ENCODE measurements around the gene ZCCHC14. TPM values are rescaled to one million over a fixed set of nuclear protein-coding genes. Genes with fewer than 3 reads are reported as not detected.
"Not testable (repeated sequence)": the region's sequence is repeated elsewhere in the genome, so short reads cannot be mapped to it uniquely, and the experiment has no call there.

ZCCHC14 gene
- total RNA-seq, 1 experiment from 2014 or later, result not detected

DNA sequence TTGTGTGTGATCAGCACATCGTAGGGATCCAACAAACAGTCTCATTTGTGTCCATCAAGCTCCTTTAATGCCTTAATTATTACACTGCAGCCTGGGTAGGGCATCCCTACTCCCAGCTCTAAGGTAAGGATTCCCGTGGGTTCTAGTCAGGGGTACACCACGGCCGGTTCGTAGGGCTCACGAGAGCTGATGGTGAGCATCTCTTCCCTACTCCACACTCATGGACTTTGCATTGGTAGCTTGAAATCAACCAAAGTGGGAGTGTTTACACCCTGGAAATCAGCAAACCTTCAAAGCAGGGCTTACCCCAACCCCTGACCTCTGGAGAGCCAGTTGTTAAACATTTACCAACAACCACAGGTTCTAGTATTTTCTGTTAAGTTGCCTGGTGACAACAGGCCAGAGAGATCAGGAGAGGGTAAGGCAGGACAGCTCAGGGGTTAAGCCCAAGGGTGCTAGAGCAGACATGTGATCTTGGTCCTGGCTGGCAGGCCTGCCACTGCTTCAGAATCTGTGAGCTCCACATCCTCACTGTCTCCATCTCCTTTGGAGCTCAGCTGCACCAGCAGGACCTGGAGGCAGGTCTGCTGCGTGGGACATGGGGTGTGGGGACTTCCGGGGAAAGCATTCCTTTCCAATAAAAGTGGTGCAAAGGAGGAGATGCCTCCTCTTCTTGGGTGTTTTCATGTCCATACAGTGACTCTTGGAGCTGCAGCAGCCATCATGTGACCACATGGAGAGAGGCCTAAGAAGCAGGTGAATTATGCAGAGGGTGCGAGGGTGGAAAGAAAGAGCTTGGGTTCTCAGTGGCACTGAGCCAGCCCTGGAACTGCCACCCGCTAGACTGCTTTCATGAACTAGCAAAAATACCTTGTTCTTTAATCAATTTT, 36.1 kb upstream of the ZCCHC14 start:
- no peak for DNase-seq
- no peaks in the 10 kb centered on the region for H3K36me3 ChIP-seq (ENCODE audit: insufficient read depth, low read length)
- no peaks in the 10 kb centered on the region for H3K4me1 ChIP-seq (ENCODE audit: low read length)
- no peak overlapping the region for H3K9ac ChIP-seq (ENCODE audit: low read length)
- peaks cover 8% of the 10 kb centered on the region; the same call in 1 of the 2 replicates for H3K9me3 ChIP-seq (ENCODE audit: low read length)
- H3K9me2 ChIP-seq (replicated peaks; ENCODE audit: insufficient read depth, low read length), result no peaks in the 10 kb centered on the region
- no peaks in the 10 kb centered on the region for H4K20me1 ChIP-seq (ENCODE audit: insufficient read depth, low read depth, low read length)
- H3K4me3 ChIP-seq (ENCODE audit: low read length), result no peak overlapping the region
- H3K4me2 ChIP-seq (ENCODE audit: low read depth, low read length, poor library complexity, severe bottlenecking), result no peak overlapping the region
- no peaks in the 10 kb centered on the region for H3K27me3 ChIP-seq (ENCODE audit: low read length)
- no peak overlapping the region for H3K27ac ChIP-seq (ENCODE audit: low read length)
- no peak overlapping the region for H2AFZ ChIP-seq (ENCODE audit: low read length)
- no peaks in the 10 kb centered on the region for H3K79me2 ChIP-seq (ENCODE audit: low read length)

GRCh38 chr16:87527055-87527724, 34.4 kb upstream of the ZCCHC14 start:
- Histone ChIP-seq H3K4me2 (ENCODE audit: low read depth, low read length, poor library complexity, severe bottlenecking) (no peak overlapping the region), H3K79me2 (ENCODE audit: low read length) (no peaks in the 10 kb centered on the region), H3K36me3 (ENCODE audit: insufficient read depth, low read length) (no peaks in the 10 kb centered on the region), H3K4me3 (ENCODE audit: low read length) (no peak overlapping the region), H3K9ac (ENCODE audit: low read length) (no peak overlapping the region), H3K9me2 (replicated peaks; ENCODE audit: insufficient read depth, low read length) (no peaks in the 10 kb centered on the region), H3K27me3 (ENCODE audit: low read length) (no peaks in the 10 kb centered on the region), H3K27ac (ENCODE audit: low read length) (no peak overlapping the region), H3K4me1 (ENCODE audit: low read length) (no peaks in the 10 kb centered on the region), H4K20me1 (ENCODE audit: insufficient read depth, low read depth, low read length) (no peaks in the 10 kb centered on the region), H2AFZ (ENCODE audit: low read length) (no peak overlapping the region), H3K9me3 (ENCODE audit: low read length) (no peaks in the 10 kb centered on the region)
- no peak for DNase-seq

DNA sequence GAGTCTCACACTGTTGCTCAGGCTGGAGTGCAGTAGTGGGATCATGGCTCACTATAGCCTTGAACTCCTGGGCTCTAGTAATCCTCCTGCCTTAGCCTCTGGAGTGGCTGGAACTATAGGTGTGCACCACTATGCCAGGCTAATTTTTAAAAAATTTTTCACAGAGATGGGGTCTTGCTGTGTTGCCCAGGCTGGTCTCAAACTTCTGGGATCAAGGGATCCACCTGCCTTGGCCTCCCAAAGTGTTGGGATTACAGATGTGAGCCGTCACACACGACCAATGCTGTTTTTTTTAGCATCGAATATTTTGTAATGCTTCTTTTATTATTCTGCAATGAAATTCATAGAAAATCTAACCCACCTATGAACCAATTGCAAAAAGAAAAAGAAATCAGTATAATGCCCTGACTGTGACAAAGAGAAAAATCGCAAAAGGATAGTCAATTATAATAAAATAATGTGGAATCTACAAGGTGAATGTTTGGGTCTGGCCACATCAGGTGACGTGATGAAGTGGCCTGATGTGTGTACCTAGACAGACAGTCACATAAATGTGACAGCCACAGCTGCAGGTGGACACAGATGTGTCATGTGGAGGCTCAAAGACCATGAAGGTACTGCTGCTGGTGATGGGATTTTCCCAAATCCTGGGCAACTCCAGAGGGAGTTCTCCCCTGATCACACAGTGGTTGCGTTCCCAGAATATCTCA, 33.6 kb upstream of the ZCCHC14 start:
- DNase-seq, result no peak
- no peaks in the 10 kb centered on the region for H3K79me2 ChIP-seq (ENCODE audit: low read length)
- no peak overlapping the region for H3K4me2 ChIP-seq (ENCODE audit: low read depth, low read length, poor library complexity, severe bottlenecking)
- H2AFZ ChIP-seq (ENCODE audit: low read length), result no peak overlapping the region
- no peaks in the 10 kb centered on the region for H3K9me2 ChIP-seq (replicated peaks; ENCODE audit: insufficient read depth, low read length)
- H3K27me3 ChIP-seq (ENCODE audit: low read length), result no peaks in the 10 kb centered on the region
- no peak overlapping the region for H3K27ac ChIP-seq (ENCODE audit: low read length)
- no peaks in the 10 kb centered on the region for H3K36me3 ChIP-seq (ENCODE audit: insufficient read depth, low read length)
- no peaks in the 10 kb centered on the region for H4K20me1 ChIP-seq (ENCODE audit: insufficient read depth, low read depth, low read length)
- H3K9ac ChIP-seq (ENCODE audit: low read length), result no peak overlapping the region
- H3K4me3 ChIP-seq (ENCODE audit: low read length), result no peak overlapping the region
- H3K9me3 ChIP-seq (ENCODE audit: low read length), result no peaks in the 10 kb centered on the region
- H3K4me1 ChIP-seq (ENCODE audit: low read length), result no peaks in the 10 kb centered on the region

- Histone ChIP-seq H2AFZ (ENCODE audit: low read length) (no peak overlapping the region), H4K20me1 (ENCODE audit: insufficient read depth, low read depth, low read length) (no peaks in the 10 kb centered on the region), H3K4me2 (ENCODE audit: low read depth, low read length, poor library complexity, severe bottlenecking) (no peak overlapping the region), H3K36me3 (ENCODE audit: insufficient read depth, low read length) (no peaks in the 10 kb centered on the region), H3K9me3 (ENCODE audit: low read length) (no peaks in the 10 kb centered on the region), H3K9me2 (replicated peaks; ENCODE audit: insufficient read depth, low read length) (no peaks in the 10 kb centered on the region), H3K27ac (ENCODE audit: low read length) (no peak overlapping the region), H3K4me1 (ENCODE audit: low read length) (no peaks in the 10 kb centered on the region), H3K4me3 (ENCODE audit: low read length) (no peak overlapping the region), H3K27me3 (ENCODE audit: low read length) (no peaks in the 10 kb centered on the region), H3K79me2 (ENCODE audit: low read length) (no peaks in the 10 kb centered on the region), H3K9ac (ENCODE audit: low read length) (no peak overlapping the region)
- DNase-seq, result no peak
Measured at GRCh38 chr16:87525352-87525751, 32.5 kb upstream of the ZCCHC14 start.

GRCh38 chr16:87524407-87524806, 31.6 kb upstream of the ZCCHC14 start:
- Histone ChIP-seq H3K27me3 (ENCODE audit: low read length) (no peaks in the 10 kb centered on the region), H3K4me3 (ENCODE audit: low read length) (no peak overlapping the region), H3K4me2 (ENCODE audit: low read depth, low read length, poor library complexity, severe bottlenecking) (no peak overlapping the region), H3K79me2 (ENCODE audit: low read length) (no peaks in the 10 kb centered on the region), H3K36me3 (ENCODE audit: insufficient read depth, low read length) (no peaks in the 10 kb centered on the region), H3K4me1 (ENCODE audit: low read length) (no peaks in the 10 kb centered on the region), H3K9me3 (ENCODE audit: low read length) (no peaks in the 10 kb centered on the region), H3K9ac (ENCODE audit: low read length) (no peak overlapping the region), H3K9me2 (replicated peaks; ENCODE audit: insufficient read depth, low read length) (no peaks in the 10 kb centered on the region), H4K20me1 (ENCODE audit: insufficient read depth, low read depth, low read length) (no peaks in the 10 kb centered on the region), H3K27ac (ENCODE audit: low read length) (no peak overlapping the region), H2AFZ (ENCODE audit: low read length) (no peak overlapping the region)
- DNase-seq, result no peak

DNA sequence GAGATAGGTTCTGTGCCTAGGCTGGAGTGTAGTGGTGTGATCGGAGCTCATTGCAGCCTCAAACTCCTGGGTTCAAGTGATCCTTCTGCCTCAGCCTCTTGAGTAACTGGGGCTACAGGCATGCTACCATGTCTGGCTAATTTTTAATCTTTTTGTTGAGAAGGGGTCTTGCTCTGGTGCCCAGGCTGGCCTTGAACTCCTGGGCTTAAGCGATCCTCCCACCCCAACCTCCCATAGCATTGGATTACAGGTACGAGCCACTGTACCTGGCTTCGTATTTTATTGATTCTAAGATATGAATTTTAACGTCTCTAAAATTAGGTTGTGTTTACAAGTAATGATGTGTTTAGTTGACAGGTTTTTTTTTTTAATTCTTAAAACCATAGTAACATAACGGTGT, 30.8 kb upstream of the ZCCHC14 start:
- H3K79me2 ChIP-seq (ENCODE audit: low read length); H3K27me3 ChIP-seq (ENCODE audit: low read length); H3K9ac ChIP-seq (ENCODE audit: low read length); H3K9me3 ChIP-seq (ENCODE audit: low read length); H3K4me2 ChIP-seq (ENCODE audit: low read depth, low read length, poor library complexity, severe bottlenecking); H2AFZ ChIP-seq (ENCODE audit: low read length); DNase-seq; H3K4me3 ChIP-seq (ENCODE audit: low read length); H3K4me1 ChIP-seq (ENCODE audit: low read length); H3K36me3 ChIP-seq (ENCODE audit: insufficient read depth, low read length); H3K9me2 ChIP-seq (replicated peaks; ENCODE audit: insufficient read depth, low read length); H3K27ac ChIP-seq (ENCODE audit: low read length); H4K20me1 ChIP-seq (ENCODE audit: insufficient read depth, low read depth, low read length): not testable (repeated sequence)

DNA sequence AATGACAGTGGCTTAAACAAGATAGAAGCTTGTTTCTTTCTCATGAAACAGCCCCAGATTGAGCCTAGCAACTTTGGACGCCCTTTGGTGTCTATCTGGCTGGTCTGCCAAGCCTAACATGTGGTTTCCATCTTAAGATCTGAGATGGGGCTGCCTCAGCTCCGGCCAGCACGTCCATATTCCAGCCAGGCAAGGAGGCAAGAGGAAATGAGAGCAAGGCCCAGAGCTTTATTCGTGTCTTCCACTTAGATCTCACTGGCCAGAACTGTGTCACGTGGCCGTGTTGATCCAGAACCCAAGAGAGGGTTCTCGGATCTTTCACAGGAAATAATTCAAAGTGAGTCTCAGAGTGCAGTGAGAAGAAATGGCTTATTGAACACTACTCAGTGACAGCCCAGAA, 28.9 kb upstream of the ZCCHC14 start:
- not testable (repeated sequence) for H3K9ac ChIP-seq (ENCODE audit: low read length)

DNA sequence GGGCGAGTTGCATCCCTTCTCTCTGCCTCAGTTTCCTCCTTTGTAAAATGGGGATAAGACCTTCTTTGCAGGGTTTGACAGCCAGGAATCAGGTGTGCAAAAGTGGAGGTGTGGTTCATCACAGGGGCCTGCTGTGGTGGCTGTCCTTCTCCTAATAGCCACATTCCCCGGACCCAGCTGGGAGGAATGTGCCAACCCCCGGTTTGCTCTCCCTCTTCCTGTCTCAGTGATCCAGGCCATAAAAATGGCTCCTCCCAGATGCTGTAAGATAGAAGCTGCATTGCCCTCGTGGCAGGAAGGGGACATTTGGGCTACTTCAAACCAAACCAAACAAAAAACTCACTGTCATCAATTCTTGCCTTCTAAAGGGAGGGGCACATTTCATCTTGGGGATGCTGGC, 26.3 kb upstream of the ZCCHC14 start:
- not testable (repeated sequence) for H3K79me2 ChIP-seq (ENCODE audit: low read length); H3K9me3 ChIP-seq (ENCODE audit: low read length); H3K27ac ChIP-seq (ENCODE audit: low read length); H3K27me3 ChIP-seq (ENCODE audit: low read length); H3K4me1 ChIP-seq (ENCODE audit: low read length); H3K4me3 ChIP-seq (ENCODE audit: low read length); H2AFZ ChIP-seq (ENCODE audit: low read length); H3K36me3 ChIP-seq (ENCODE audit: insufficient read depth, low read length); DNase-seq; H4K20me1 ChIP-seq (ENCODE audit: insufficient read depth, low read depth, low read length); H3K4me2 ChIP-seq (ENCODE audit: low read depth, low read length, poor library complexity, severe bottlenecking); H3K9me2 ChIP-seq (replicated peaks; ENCODE audit: insufficient read depth, low read length); H3K9ac ChIP-seq (ENCODE audit: low read length)

More for the DNA sequence above, 28.9 kb upstream of the ZCCHC14 start:
- H2AFZ ChIP-seq (ENCODE audit: low read length); H3K79me2 ChIP-seq (ENCODE audit: low read length); H4K20me1 ChIP-seq (ENCODE audit: insufficient read depth, low read depth, low read length); H3K4me1 ChIP-seq (ENCODE audit: low read length); DNase-seq; H3K9me3 ChIP-seq (ENCODE audit: low read length); H3K4me2 ChIP-seq (ENCODE audit: low read depth, low read length, poor library complexity, severe bottlenecking); H3K4me3 ChIP-seq (ENCODE audit: low read length); H3K27me3 ChIP-seq (ENCODE audit: low read length); H3K27ac ChIP-seq (ENCODE audit: low read length); H3K9me2 ChIP-seq (replicated peaks; ENCODE audit: insufficient read depth, low read length); H3K36me3 ChIP-seq (ENCODE audit: insufficient read depth, low read length): not testable (repeated sequence)

Data from Karpas-422 (cell line).